ENCODE data around the gene HMX3.

Gene HMX3

DNA sequence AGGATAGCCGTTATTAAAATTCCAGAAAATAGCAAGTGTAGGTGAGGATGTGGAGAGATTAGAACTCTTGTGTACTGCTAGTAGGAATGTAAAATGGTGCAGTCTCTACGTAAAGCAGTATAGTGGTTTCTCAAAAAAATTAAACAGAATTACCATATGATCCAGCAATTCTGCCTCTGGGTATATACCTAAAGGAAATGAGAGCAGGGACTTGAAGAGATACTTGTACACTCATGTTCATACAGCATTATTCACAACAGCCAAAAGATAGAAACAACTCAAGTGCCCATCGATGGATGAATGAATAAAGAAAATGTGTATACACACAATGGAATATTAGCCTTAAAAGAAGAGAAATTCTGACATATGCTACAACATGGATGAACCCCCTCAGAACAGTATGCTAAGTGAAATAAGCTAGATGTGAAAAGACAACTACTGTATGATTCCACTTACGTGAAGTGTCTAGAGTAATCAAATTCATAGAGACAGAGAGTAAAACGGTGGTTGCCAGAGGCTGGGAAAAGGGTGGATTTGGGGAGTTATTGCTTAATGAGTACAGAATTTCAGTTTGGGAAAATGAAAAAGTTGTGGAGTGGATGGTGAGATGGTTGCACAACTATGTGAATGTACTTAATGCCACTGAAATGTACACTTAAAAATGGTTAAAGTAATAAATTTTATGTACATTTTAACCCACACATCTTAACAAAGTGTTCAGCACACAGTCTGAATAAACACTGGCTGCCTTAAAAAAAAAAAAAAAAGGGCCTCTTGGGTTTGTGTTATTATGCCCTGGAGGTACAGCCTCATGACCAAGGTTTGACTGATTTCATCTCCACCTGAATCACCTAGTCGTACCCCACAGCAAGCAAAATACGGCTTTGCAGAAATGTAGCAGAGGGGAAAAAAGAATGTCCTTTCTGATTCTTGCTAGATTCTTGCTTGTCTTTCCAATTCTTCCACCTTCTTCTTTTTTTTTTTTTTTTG lies 44.6 kb downstream of the HMX3 start:
- no peak for TF ChIP-seq CTCF (IDR thresholded peaks at IDR 0.05; ENCODE audit: insufficient read depth, low read length, poor library complexity, severe bottlenecking)
- no peak for TF ChIP-seq EZH2phosphoT487 (conservative IDR thresholded peaks at IDR 0.05; ENCODE audit: low read length)
- H3K36me3 ChIP-seq (ENCODE audit: low read length): peaks cover 25% of the 10 kb centered on the region
- no peak overlapping the region for H3K4me3 ChIP-seq (ENCODE audit: insufficient read depth, low read length, poor library complexity, severe bottlenecking)
- no peak overlapping the region for H3K27ac ChIP-seq (ENCODE audit: low read depth, low read length)
- no peaks in the 10 kb centered on the region for H3K27me3 ChIP-seq (ENCODE audit: low read length)
- H3K9me2 ChIP-seq (replicated peaks; ENCODE audit: insufficient read depth, low read length): no peaks in the 10 kb centered on the region
- no peak overlapping the region for H3K9ac ChIP-seq (ENCODE audit: low read length)
- H3K4me2 ChIP-seq (ENCODE audit: low read depth, low read length, poor library complexity, severe bottlenecking): no peak overlapping the region
- H3F3A ChIP-seq (ENCODE audit: insufficient read depth): no peaks in the 10 kb centered on the region; the same call in 1 of the 2 replicates
- no peak overlapping the region for H2AFZ ChIP-seq (ENCODE audit: low read depth, low read length, severe bottlenecking)
- H3K9me3 ChIP-seq (ENCODE audit: insufficient read depth, low read length): peaks cover 8% of the 10 kb centered on the region
- H3K79me2 ChIP-seq (ENCODE audit: insufficient read depth, low read length): no peaks in the 10 kb centered on the region
- H4K20me1 ChIP-seq (ENCODE audit: low read depth, low read length): no peaks in the 10 kb centered on the region

- no peak overlapping the region for H3K4me2 ChIP-seq (ENCODE audit: low read depth, low read length, poor library complexity, severe bottlenecking)
- H3K27ac ChIP-seq (ENCODE audit: low read depth, low read length): no peak overlapping the region
- no peaks in the 10 kb centered on the region; the same call in 1 of the 2 replicates for H3F3A ChIP-seq (ENCODE audit: insufficient read depth)
- peaks cover 22% of the 10 kb centered on the region for H3K36me3 ChIP-seq (ENCODE audit: low read length)
- H2AFZ ChIP-seq (ENCODE audit: low read depth, low read length, severe bottlenecking): no peak overlapping the region
- H3K9ac ChIP-seq (ENCODE audit: low read length): no peak overlapping the region
- peaks cover 8% of the 10 kb centered on the region for H3K9me3 ChIP-seq (ENCODE audit: insufficient read depth, low read length)
- no peaks in the 10 kb centered on the region for H3K27me3 ChIP-seq (ENCODE audit: low read length)
- H3K4me3 ChIP-seq (ENCODE audit: insufficient read depth, low read length, poor library complexity, severe bottlenecking): no peak overlapping the region
- no peaks in the 10 kb centered on the region for H3K79me2 ChIP-seq (ENCODE audit: insufficient read depth, low read length)
- no peak for TF ChIP-seq EZH2phosphoT487 (conservative IDR thresholded peaks at IDR 0.05; ENCODE audit: low read length)
- TF ChIP-seq CTCF (IDR thresholded peaks at IDR 0.05; ENCODE audit: insufficient read depth, low read length, poor library complexity, severe bottlenecking): no peak
- H4K20me1 ChIP-seq (ENCODE audit: low read depth, low read length): no peaks in the 10 kb centered on the region
- H3K9me2 ChIP-seq (replicated peaks; ENCODE audit: insufficient read depth, low read length): no peaks in the 10 kb centered on the region
Measured at GRCh38 chr10:123183724-123184123, 48.0 kb downstream of the HMX3 start.

GRCh38 chr10:123187781-123188180 lies 52.0 kb downstream of the HMX3 start:
- Histone ChIP-seq H3K27me3 (ENCODE audit: low read length) (no peaks in the 10 kb centered on the region), H3K9ac (ENCODE audit: low read length) (no peak overlapping the region), H3K4me2 (ENCODE audit: low read depth, low read length, poor library complexity, severe bottlenecking) (no peak overlapping the region), H4K20me1 (ENCODE audit: low read depth, low read length) (no peaks in the 10 kb centered on the region), H3K79me2 (ENCODE audit: insufficient read depth, low read length) (no peaks in the 10 kb centered on the region), H3K9me2 (replicated peaks; ENCODE audit: insufficient read depth, low read length) (no peaks in the 10 kb centered on the region), H3K27ac (ENCODE audit: low read depth, low read length) (no peak overlapping the region), H3K9me3 (ENCODE audit: insufficient read depth, low read length) (peaks cover 8% of the 10 kb centered on the region), H3F3A (ENCODE audit: insufficient read depth) (no peaks in the 10 kb centered on the region), H3K4me3 (ENCODE audit: insufficient read depth, low read length, poor library complexity, severe bottlenecking) (no peak overlapping the region), H2AFZ (ENCODE audit: low read depth, low read length, severe bottlenecking) (no peak overlapping the region), H3K36me3 (ENCODE audit: low read length) (peaks cover 14% of the 10 kb centered on the region)
- no peak for TF ChIP-seq CTCF (IDR thresholded peaks at IDR 0.05; ENCODE audit: insufficient read depth, low read length, poor library complexity, severe bottlenecking)
- TF ChIP-seq EZH2phosphoT487 (conservative IDR thresholded peaks at IDR 0.05; ENCODE audit: low read length): no peak
